SK-MEL-5 (cell line): Measurements from ENCODE around the gene SNRPA1. TPM values are rescaled to one million over a fixed set of nuclear protein-coding genes. Genes with fewer than 3 reads are reported as not detected.

ENCODE experiments used
- DNase-seq: peaks from one replicate; pipeline ENCODE4 v3.0.0-alpha.2; 2016; ENCODE audit warnings: low read depth, low spot score
- in situ Hi-C: cut with HindIII; loops from 2 replicates; pipeline ENCODE4 v1.10.0; 2016; ENCODE audit warnings: low sequenced_read_pairs, high pct_unique_total_duplicates, low pct_unique_long_range_greater_than_20kb
- total RNA-seq: library from RNA; depleted of rRNA; stranded (reverse); fragments of >200 nt; shearing (Covaris generic); gene quantifications from 2 replicates; pipeline ENCODE4 v1.2.3, GENCODE V29; 2014

SNRPA1 gene
- total RNA-seq, 1 experiment from 2014 or later = 23.6 TPM

- in situ Hi-C loops = no loop called here
Observed at GRCh38 chr15:101251830-101252820, 42.9 kb downstream of the SNRPA1 start, which contains the start of gene CHSY1. Gene CHSY1 (minus strand): TSS chr15:101252048. CDS start chr15:101251456, 592 bp downstream.

GRCh38 chr15:101250873-101251829 is 43.9 kb downstream of the SNRPA1 start:
- DNase-seq = no peak
- in situ Hi-C loops = no loop called here

More at GRCh38 chr15:101251830-101252820, 42.9 kb downstream of the SNRPA1 start, which contains the start of gene CHSY1:
- DNase-seq = peak; percentile 91

- DNase-seq = no peak
- in situ Hi-C loops = no loop called here
Observed at GRCh38 chr15:101250341-101250831, 44.7 kb downstream of the SNRPA1 start.

GRCh38 chr15:101248274-101248673 is 46.8 kb downstream of the SNRPA1 start:
- DNase-seq = no peak
- in situ Hi-C loops = no loop called here

GRCh38 chr15:101246824-101247745 is 48.0 kb downstream of the SNRPA1 start:
- in situ Hi-C loops = no loop called here

GRCh38 chr15:101246391-101246790 is 48.7 kb downstream of the SNRPA1 start:
- DNase-seq = no peak
- in situ Hi-C loops = no loop called here

More at GRCh38 chr15:101246824-101247745, 48.0 kb downstream of the SNRPA1 start:
- DNase-seq = no peak

GRCh38 chr15:101244889-101245668 is 50.0 kb downstream of the SNRPA1 start:
- no peak for DNase-seq
- in situ Hi-C loops = no loop called here

- no peak for DNase-seq
- in situ Hi-C loops = no loop called here
Observed at GRCh38 chr15:101244036-101244781, 50.8 kb downstream of the SNRPA1 start.

GRCh38 chr15:101243420-101243819 is 51.6 kb downstream of the SNRPA1 start:
- DNase-seq = no peak
- in situ Hi-C loops = no loop called here

- in situ Hi-C loops = no loop called here
- no peak for DNase-seq
Observed at GRCh38 chr15:101242999-101243336, 52.1 kb downstream of the SNRPA1 start.

GRCh38 chr15:101242160-101242998 is 52.7 kb downstream of the SNRPA1 start:
- in situ Hi-C loops = no loop called here
- no peak for DNase-seq

- in situ Hi-C loops = no loop called here
- no peak for DNase-seq
Observed at GRCh38 chr15:101240358-101240757, 54.7 kb downstream of the SNRPA1 start.

- in situ Hi-C loops = no loop called here
- no peak for DNase-seq
Observed at GRCh38 chr15:101239724-101240136, 55.3 kb downstream of the SNRPA1 start.

GRCh38 chr15:101237251-101237650 is 57.8 kb downstream of the SNRPA1 start:
- no peak for DNase-seq
- in situ Hi-C loops = no loop called here
